Neuronal stem cell (in vitro differentiated cells): ENCODE results near the gene ZCWPW2.

Source experiments
- DNase-seq: peaks from one replicate; pipeline ENCODE4 v3.0.0-alpha.2; 2013; ENCODE audit warnings: low spot score
- H2AFZ ChIP-seq: one replicate; pipeline ENCODE4 v1.6.1; 2013; ENCODE audit warnings: mild to moderate bottlenecking, low read length, inconsistent platforms
- H2AK5ac ChIP-seq: 2 replicates; pipeline ENCODE4 v1.6.1; 2013; ENCODE audit warnings: low read depth, mild to moderate bottlenecking, inconsistent platforms, low read length, moderate library complexity, mixed read lengths
- H2BK120ac ChIP-seq: 2 replicates; pipeline ENCODE4 v1.6.1; 2013; ENCODE audit warnings: low read depth, mild to moderate bottlenecking, inconsistent platforms, low read length, moderate library complexity, mixed read lengths
- H2BK12ac ChIP-seq: one replicate; pipeline ENCODE4 v1.6.1; 2013; ENCODE audit warnings: low read length, inconsistent platforms
- H2BK15ac ChIP-seq: 2 replicates; pipeline ENCODE4 v1.6.1; 2013; ENCODE audit warnings: mild to moderate bottlenecking, low read length, inconsistent platforms, mixed read lengths
- H2BK5ac ChIP-seq: one replicate; pipeline ENCODE4 v1.6.1; 2013; ENCODE audit warnings: inconsistent platforms, mild to moderate bottlenecking, low read length, moderate library complexity
- H3K14ac ChIP-seq: one replicate; pipeline ENCODE4 v1.6.1; 2013; ENCODE audit warnings: low read length, inconsistent platforms
- H3K18ac ChIP-seq: 2 replicates; pipeline ENCODE4 v1.6.1; 2013; ENCODE audit warnings: low read length, inconsistent platforms
- H3K23ac ChIP-seq: 2 replicates; pipeline ENCODE4 v1.6.1; 2013; ENCODE audit warnings: low read depth, mild to moderate bottlenecking, mixed read lengths, low read length, inconsistent platforms; ENCODE audit not compliant: poor library complexity
- H3K27ac ChIP-seq: replicated peaks from 3 replicates; pipeline ENCODE4 v1.5.1; 2013; ENCODE audit warnings: low read length, inconsistent platforms
- H3K27me3 ChIP-seq, 3 experiments: 2 replicates each; pipeline ENCODE4 v1.6.1; 2013; ENCODE audit warnings: low read length in 3 of 3, mild to moderate bottlenecking in 2 of 3, inconsistent platforms in 1 of 3, low read depth in 1 of 3, mixed read lengths in 1 of 3, moderate library complexity in 1 of 3; ENCODE audit not compliant: control insufficient read depth in 3 of 3, insufficient read depth in 3 of 3
- H3K36me3 ChIP-seq, 2 donors: replicated peaks in 1 of 2; 2 replicates each; pipeline ENCODE4 v1.6.1; 2013; ENCODE audit warnings: low read length in 2 of 2; ENCODE audit not compliant: control insufficient read depth in 2 of 2, insufficient read depth in 2 of 2
- H3K4ac ChIP-seq: 2 replicates; pipeline ENCODE4 v1.6.1; 2013; ENCODE audit warnings: inconsistent platforms, mild to moderate bottlenecking, low read length, moderate library complexity
- H3K4me1 ChIP-seq, 2 donors: 1 replicate in 1 of 2; 2 replicates in 1 of 2; pipeline ENCODE4 v1.6.1; 2013; ENCODE audit warnings: low read length in 2 of 2, low read depth in 1 of 2; ENCODE audit not compliant: control insufficient read depth in 2 of 2, insufficient read depth in 1 of 2
- H3K4me2 ChIP-seq: one replicate; pipeline ENCODE4 v1.6.1; 2013; ENCODE audit warnings: mild to moderate bottlenecking, low read length, inconsistent platforms; ENCODE audit not compliant: insufficient read depth, poor library complexity, severe bottlenecking
- H3K4me3 ChIP-seq, 2 donors: 2 replicates each; pipeline ENCODE4 v1.5.1; 2013; ENCODE audit warnings: low read length in 2 of 2, mild to moderate bottlenecking in 2 of 2, inconsistent platforms in 1 of 2, moderate library complexity in 1 of 2
- H3K79me1 ChIP-seq: one replicate; pipeline ENCODE4 v1.6.1; 2013; ENCODE audit warnings: low read depth, mild to moderate bottlenecking, inconsistent platforms, low read length, moderate library complexity
- H3K9ac ChIP-seq: one replicate; pipeline ENCODE4 v1.6.1; 2013; ENCODE audit warnings: mild to moderate bottlenecking, low read depth, low read length, inconsistent platforms; ENCODE audit not compliant: poor library complexity
- H3K9me3 ChIP-seq, 2 donors: replicated peaks in 1 of 2; 2 replicates each; pipeline versions ENCODE3 to v1.6.1; 2013; ENCODE audit warnings: low read length in 2 of 2, mild to moderate bottlenecking in 2 of 2, inconsistent platforms in 1 of 2, low read depth in 1 of 2, mixed read lengths in 1 of 2, moderate library complexity in 1 of 2; ENCODE audit not compliant: control insufficient read depth in 2 of 2, insufficient read depth in 1 of 2
- H4K8ac ChIP-seq: one replicate; pipeline ENCODE4 v1.6.1; 2013; ENCODE audit warnings: low read depth, mild to moderate bottlenecking, inconsistent platforms, low read length, moderate library complexity
- H4K91ac ChIP-seq: one replicate; pipeline ENCODE4 v1.6.1; 2013; ENCODE audit warnings: low read length, low read depth, mild to moderate bottlenecking, inconsistent platforms; ENCODE audit not compliant: poor library complexity
- WGBS, 2 donors: extraction: QIAGEN DNeasy Blood & Tissue Kit; methylation state at CpG; one replicate each; pipeline ENCODE4 v1.1.7; 2013; ENCODE audit warnings: missing lambda C conversion rate in 2 of 2, mixed read lengths in 1 of 2; ENCODE audit not compliant: insufficient read length in 2 of 2, insufficient replicate concordance in 1 of 2; ENCODE audit errors: extremely low coverage in 2 of 2; 5-methylcytosine and 5-hydroxymethylcytosine counted together

Gene ZCWPW2

GRCh38 chr3:28544236-28544635 lies 195.7 kb downstream of the ZCWPW2 start:
- DNase-seq: no peak
- H3K18ac ChIP-seq: no peak overlapping the region
- no peak overlapping the region for H2BK15ac ChIP-seq
- no peak overlapping the region for H2BK5ac ChIP-seq
- H3K9me3 ChIP-seq: no peaks in the 10 kb centered on the region
- no peak overlapping the region for H2AFZ ChIP-seq
- H3K36me3 ChIP-seq: no peaks in the 10 kb centered on the region
- H3K27ac ChIP-seq: no peak overlapping the region
- H2AK5ac ChIP-seq: no peak overlapping the region
- no peak overlapping the region for H2BK120ac ChIP-seq
- H3K23ac ChIP-seq: no peak overlapping the region
- H3K79me1 ChIP-seq: no peaks in the 10 kb centered on the region
- no peak overlapping the region for H2BK12ac ChIP-seq
- no peaks in the 10 kb centered on the region for H3K4me1 ChIP-seq
- H3K9ac ChIP-seq: no peak overlapping the region
- H4K91ac ChIP-seq: no peak overlapping the region
- no peak overlapping the region for H3K4me3 ChIP-seq
- WGBS, 2 donors: no CpG with 5 or more reads among the region's 3 CpGs
- H3K4ac ChIP-seq: no peak overlapping the region
- no peak overlapping the region for H3K14ac ChIP-seq
- no peaks in the 10 kb centered on the region for H3K27me3 ChIP-seq
- no peak overlapping the region for H3K4me2 ChIP-seq
- H4K8ac ChIP-seq: no peak overlapping the region

GRCh38 chr3:28544831-28545230 lies 196.3 kb downstream of the ZCWPW2 start:
- Histone ChIP-seq H3K23ac (no peak overlapping the region), H2BK12ac (no peak overlapping the region), H4K8ac (no peak overlapping the region), H3K79me1 (no peaks in the 10 kb centered on the region), H3K27ac (no peak overlapping the region), H2AFZ (no peak overlapping the region), H3K9me3 (no peaks in the 10 kb centered on the region), H3K4me2 (no peak overlapping the region), H3K14ac (no peak overlapping the region), H3K9ac (no peak overlapping the region), H3K27me3 (no peaks in the 10 kb centered on the region), H2AK5ac (no peak overlapping the region), H3K4me1 (no peaks in the 10 kb centered on the region), H2BK5ac (no peak overlapping the region), H3K4ac (no peak overlapping the region), H3K36me3 (no peaks in the 10 kb centered on the region), H3K4me3 (no peak overlapping the region), H2BK120ac (no peak overlapping the region), H2BK15ac (no peak overlapping the region), H4K91ac (no peak overlapping the region), H3K18ac (no peak overlapping the region)
- no peak for DNase-seq
- WGBS, 2 donors: no CpG with 5 or more reads among the region's 1 CpG

GRCh38 chr3:28547677-28548076 lies 199.2 kb downstream of the ZCWPW2 start:
- no peaks in the 10 kb centered on the region for H3K9me3 ChIP-seq
- H2AK5ac ChIP-seq: no peak overlapping the region
- WGBS, 2 donors: no CpG with 5 or more reads among the region's 2 CpGs
- H2BK5ac ChIP-seq: no peak overlapping the region
- no peaks in the 10 kb centered on the region for H3K36me3 ChIP-seq
- no peak overlapping the region for H3K18ac ChIP-seq
- H2BK120ac ChIP-seq: no peak overlapping the region
- no peak overlapping the region for H3K27ac ChIP-seq
- H3K4ac ChIP-seq: no peak overlapping the region
- DNase-seq: no peak
- H3K14ac ChIP-seq: no peak overlapping the region
- H3K79me1 ChIP-seq: no peaks in the 10 kb centered on the region
- H3K4me1 ChIP-seq: no peaks in the 10 kb centered on the region
- no peak overlapping the region for H2BK15ac ChIP-seq
- no peak overlapping the region for H2BK12ac ChIP-seq
- H3K9ac ChIP-seq: no peak overlapping the region
- H3K27me3 ChIP-seq: no peaks in the 10 kb centered on the region
- no peak overlapping the region for H3K4me2 ChIP-seq
- no peak overlapping the region for H4K8ac ChIP-seq
- H2AFZ ChIP-seq: no peak overlapping the region
- H3K4me3 ChIP-seq: no peak overlapping the region
- no peak overlapping the region for H4K91ac ChIP-seq
- no peak overlapping the region for H3K23ac ChIP-seq

GRCh38 chr3:28553175-28553574 lies 204.7 kb downstream of the ZCWPW2 start:
- Histone ChIP-seq H2BK12ac (no peak overlapping the region), H3K4me1 (peaks cover 0 to 2% of the 10 kb centered on the region in 2 donors), H3K27me3 (no peaks in the 10 kb centered on the region), H3K36me3 (no peaks in the 10 kb centered on the region), H2BK120ac (no peak overlapping the region), H4K8ac (no peak overlapping the region), H2BK15ac (no peak overlapping the region), H2AK5ac (no peak overlapping the region), H3K4me2 (no peak overlapping the region), H3K14ac (no peak overlapping the region), H3K79me1 (no peaks in the 10 kb centered on the region), H2AFZ (no peak overlapping the region), H3K9me3 (no peaks in the 10 kb centered on the region), H3K18ac (no peak overlapping the region), H3K4ac (no peak overlapping the region), H2BK5ac (no peak overlapping the region), H3K27ac (no peak overlapping the region), H3K4me3 (no peak overlapping the region), H4K91ac (no peak overlapping the region), H3K9ac (no peak overlapping the region), H3K23ac (no peak overlapping the region)
- no CpG with 5 or more reads among the region's 3 CpGs for WGBS, 2 donors
- DNase-seq: no peak
